Measurements from ENCODE around the gene SBK1. TPM values are rescaled to one million over a fixed set of nuclear protein-coding genes. Genes with fewer than 3 reads are reported as not detected.

The SBK1 gene
- total and polyA plus RNA-seq, 9 donors = 0.32 to 1.5 (median 0.79) TPM

- TF ChIP-seq EP300 (IDR thresholded peaks at IDR 0.05) = no peak
- TF ChIP-seq CTCF (IDR thresholded peaks at IDR 0.05) = no peak
- TF ChIP-seq POLR2A (IDR thresholded peaks at IDR 0.05) = no peak
- Histone ChIP-seq H3K4me1 (ENCODE audit: insufficient read depth) (no peaks in the 10 kb centered on the region), H3K4me3 (no peak overlapping the region), H3K27ac (no peak overlapping the region), H3K27me3 (no peaks in the 10 kb centered on the region), H3K9me3 (no peaks in the 10 kb centered on the region), H3K36me3 (no peaks in the 10 kb centered on the region)
- no peak for DNase-seq
- WGBS, 3 donors = 82 to 83% (median 83%) methylated on average over 14 of the region's 14 CpGs
- intact Hi-C loops (cut with DNase I) = no loop called here
These were observed 16.7 kb downstream of the SBK1 start for GRCh38 chr16:28308794-28309584.

GRCh38 chr16:28309811-28310311, 17.5 kb downstream of the SBK1 start:
- H3K4me1 ChIP-seq (ENCODE audit: insufficient read depth) = no peaks in the 10 kb centered on the region
- H3K27me3 ChIP-seq = no peaks in the 10 kb centered on the region
- WGBS, 3 donors = 65 to 77% (median 69%) methylated on average over 17 to 20 of the region's 20 CpGs
- H3K36me3 ChIP-seq = no peaks in the 10 kb centered on the region
- H3K27ac ChIP-seq = no peak overlapping the region
- no peak for DNase-seq
- intact Hi-C loops (cut with DNase I) = loop anchor here in 1 of 4 donors (5.0 kb wide), 1 partner anchor 33 kb away; no protein-coding TSS in a partner anchor
- no peaks in the 10 kb centered on the region for H3K9me3 ChIP-seq
- TF ChIP-seq EP300 (IDR thresholded peaks at IDR 0.05) (no peak), CTCF (IDR thresholded peaks at IDR 0.05) (no peak), POLR2A (IDR thresholded peaks at IDR 0.05) (no peak)
- no peak overlapping the region for H3K4me3 ChIP-seq

GRCh38 chr16:28310796-28311195, 18.5 kb downstream of the SBK1 start:
- Histone ChIP-seq H3K36me3 (no peaks in the 10 kb centered on the region), H3K27me3 (no peaks in the 10 kb centered on the region), H3K4me3 (no peak overlapping the region), H3K4me1 (ENCODE audit: insufficient read depth) (no peaks in the 10 kb centered on the region), H3K27ac (no peak overlapping the region), H3K9me3 (no peaks in the 10 kb centered on the region)
- no peak for DNase-seq
- WGBS, 3 donors = 79 to 90% (median 80%) methylated on average over 11 of the region's 11 CpGs
- intact Hi-C loops (cut with DNase I) = loop anchor here in 1 of 4 donors (5.0 kb wide), 1 partner anchor 33 kb away; no protein-coding TSS in a partner anchor
- TF ChIP-seq EP300 (IDR thresholded peaks at IDR 0.05) = no peak
- no peak for TF ChIP-seq CTCF (IDR thresholded peaks at IDR 0.05)
- TF ChIP-seq POLR2A (IDR thresholded peaks at IDR 0.05) = no peak

GRCh38 chr16:28311413-28311812, 19.1 kb downstream of the SBK1 start:
- H3K4me1 ChIP-seq (ENCODE audit: insufficient read depth) = no peaks in the 10 kb centered on the region
- no peak overlapping the region for H3K4me3 ChIP-seq
- no peaks in the 10 kb centered on the region for H3K36me3 ChIP-seq
- H3K27ac ChIP-seq = no peak overlapping the region
- DNase-seq = no peak
- H3K9me3 ChIP-seq = no peaks in the 10 kb centered on the region
- TF ChIP-seq EP300 (IDR thresholded peaks at IDR 0.05) = no peak
- no peak for TF ChIP-seq CTCF (IDR thresholded peaks at IDR 0.05)
- no peak for TF ChIP-seq POLR2A (IDR thresholded peaks at IDR 0.05)
- 88 to 89% (median 89%) methylated on average over 4 of the region's 4 CpGs for WGBS, 3 donors
- no peaks in the 10 kb centered on the region for H3K27me3 ChIP-seq
- intact Hi-C loops (cut with DNase I) = loop anchor here in 1 of 4 donors (5.0 kb wide), 1 partner anchor 34 kb away; no protein-coding TSS in a partner anchor
